ENCODE data around the gene LCN10.

The LCN10 gene

GRCh38 chr9:136740069-136740468, 2.7 kb downstream of the LCN10 start:
- H3K36me3 ChIP-seq: no peaks in the 10 kb centered on the region
- H3K4me3 ChIP-seq (ENCODE audit: low read depth, low read length): no peak overlapping the region
- no peak for DNase-seq
- no peak for TF ChIP-seq CTCF (IDR thresholded peaks at IDR 0.05; ENCODE audit: low read depth, low read length)
- H3K27ac ChIP-seq: no peak overlapping the region
- H3K27me3 ChIP-seq (ENCODE audit: insufficient read depth, low read depth, severe bottlenecking): no peaks in the 10 kb centered on the region
- H3K9me3 ChIP-seq (ENCODE audit: severe bottlenecking): no peaks in the 10 kb centered on the region

DNA sequence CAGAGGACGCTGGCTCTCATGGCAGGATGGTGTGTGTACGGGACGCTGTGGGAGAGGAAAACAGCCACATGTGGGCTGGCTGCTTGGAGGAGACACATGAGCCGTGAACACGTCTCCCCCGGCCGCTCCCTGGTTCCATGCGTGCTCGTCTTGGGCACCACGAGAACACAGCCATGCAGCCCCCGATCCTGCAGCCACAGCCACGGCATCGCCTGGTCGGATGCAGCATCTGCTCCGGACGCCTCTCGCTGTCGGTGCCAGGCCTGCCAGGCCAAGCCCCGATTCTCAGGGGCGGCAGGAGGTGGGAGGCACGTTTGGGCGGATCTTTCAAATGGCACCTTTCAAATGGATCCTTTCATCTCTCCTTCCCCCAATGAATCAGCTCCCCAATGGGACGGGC, 3.2 kb downstream of the LCN10 start:
- DNase-seq: no peak
- TF ChIP-seq CTCF (IDR thresholded peaks at IDR 0.05; ENCODE audit: low read depth, low read length): no peak
- Histone ChIP-seq H3K36me3 (no peaks in the 10 kb centered on the region), H3K9me3 (ENCODE audit: severe bottlenecking) (no peaks in the 10 kb centered on the region), H3K27ac (no peak overlapping the region), H3K4me3 (ENCODE audit: low read depth, low read length) (no peak overlapping the region), H3K27me3 (ENCODE audit: insufficient read depth, low read depth, severe bottlenecking) (no peaks in the 10 kb centered on the region)

GRCh38 chr9:136738960-136739359, 3.8 kb downstream of the LCN10 start:
- no peak overlapping the region for H3K4me3 ChIP-seq (ENCODE audit: low read depth, low read length)
- no peaks in the 10 kb centered on the region for H3K36me3 ChIP-seq
- no peak for TF ChIP-seq CTCF (IDR thresholded peaks at IDR 0.05; ENCODE audit: low read depth, low read length)
- no peak overlapping the region for H3K27ac ChIP-seq
- DNase-seq: no peak
- H3K27me3 ChIP-seq (ENCODE audit: insufficient read depth, low read depth, severe bottlenecking): no peaks in the 10 kb centered on the region
- H3K9me3 ChIP-seq (ENCODE audit: severe bottlenecking): no peaks in the 10 kb centered on the region

DNA sequence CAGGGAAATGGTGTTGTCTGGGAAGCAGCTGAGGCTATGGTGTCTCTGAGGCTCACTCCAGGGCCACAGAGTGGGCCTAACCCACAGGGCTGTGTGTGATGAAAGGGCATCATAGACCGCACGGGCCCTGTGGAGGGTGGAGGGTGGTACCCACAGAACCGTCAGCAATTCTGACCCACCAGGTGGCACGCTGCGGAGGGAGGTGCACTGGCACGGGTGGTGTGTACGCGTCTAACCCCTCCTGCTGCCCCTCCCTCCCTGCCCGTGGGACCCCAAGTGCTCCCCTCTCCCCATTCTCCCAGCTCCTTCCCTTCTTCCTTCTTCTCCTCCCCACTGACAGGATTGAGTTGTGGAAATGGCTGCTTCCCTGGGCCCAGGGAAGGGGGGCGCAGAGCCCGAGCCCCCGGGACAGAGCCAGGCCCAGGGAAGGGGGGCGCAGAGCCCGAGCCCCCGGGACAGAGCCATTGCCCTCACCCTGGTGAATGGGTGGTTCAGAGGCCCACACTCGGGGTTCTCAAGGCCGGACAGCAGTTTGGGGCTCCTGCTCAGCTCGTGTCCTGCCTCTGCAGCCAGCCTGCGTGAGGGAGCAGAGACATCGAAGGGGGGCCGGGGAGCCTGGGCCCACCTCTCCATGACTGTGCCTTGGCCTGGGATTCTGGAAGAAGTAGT, 6.8 kb downstream of the LCN10 start:
- TF ChIP-seq CTCF (IDR thresholded peaks at IDR 0.05; ENCODE audit: low read depth, low read length): no peak
- no peak for DNase-seq
- Histone ChIP-seq H3K4me3 (ENCODE audit: low read depth, low read length) (no peak overlapping the region), H3K36me3 (no peaks in the 10 kb centered on the region), H3K9me3 (ENCODE audit: severe bottlenecking) (no peaks in the 10 kb centered on the region), H3K27me3 (ENCODE audit: insufficient read depth, low read depth, severe bottlenecking) (no peaks in the 10 kb centered on the region), H3K27ac (no peak overlapping the region)

DNA sequence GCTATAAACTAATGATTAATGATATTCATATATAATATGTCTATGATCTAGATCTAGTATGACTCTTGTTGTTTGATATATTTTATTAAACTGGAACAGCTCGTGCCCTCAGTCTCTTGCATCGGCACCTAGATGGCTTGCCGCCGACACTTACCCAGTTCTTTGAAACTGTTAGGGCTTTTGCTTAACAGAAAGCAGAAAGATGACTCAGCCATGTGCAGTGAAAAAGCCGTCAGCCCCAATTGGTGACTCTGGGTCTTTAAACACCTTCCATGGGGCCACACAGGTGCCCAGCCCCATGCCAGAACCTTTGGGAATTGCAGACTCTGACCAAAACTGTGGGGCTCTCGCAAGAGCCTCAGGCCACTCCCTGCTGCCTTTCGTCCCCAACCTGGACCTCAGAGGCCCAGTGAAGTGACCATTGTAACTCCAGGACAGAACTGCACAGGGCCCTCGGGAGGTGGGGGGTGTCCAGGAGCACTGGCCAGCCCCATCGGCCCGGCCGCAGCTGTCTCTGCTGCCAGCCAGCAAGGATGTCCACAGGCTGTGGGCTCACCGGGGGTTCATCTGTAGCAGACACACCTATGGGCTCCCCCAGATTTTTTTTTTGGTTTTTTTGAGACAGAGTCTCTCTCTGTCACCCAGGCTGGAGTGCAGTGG, 7.8 kb downstream of the LCN10 start:
- Histone ChIP-seq H3K36me3 (no peaks in the 10 kb centered on the region), H3K27ac (no peak overlapping the region), H3K9me3 (ENCODE audit: severe bottlenecking) (no peaks in the 10 kb centered on the region), H3K27me3 (ENCODE audit: insufficient read depth, low read depth, severe bottlenecking) (no peaks in the 10 kb centered on the region), H3K4me3 (ENCODE audit: low read depth, low read length) (no peak overlapping the region)
- no peak for TF ChIP-seq CTCF (IDR thresholded peaks at IDR 0.05; ENCODE audit: low read depth, low read length)
- no peak for DNase-seq
